ENCODE data around the gene RALGDS.
"Not testable (repeated sequence)": the region's sequence is repeated elsewhere in the genome, so short reads cannot be mapped to it uniquely, and the experiment has no call there.

Gene RALGDS

GRCh38 chr9:133088756-133089155, 32.3 kb downstream of the RALGDS start:
- Histone ChIP-seq H3K36me3 (ENCODE audit: control insufficient read depth, insufficient read depth, low read length) (no peaks in the 10 kb centered on the region), H3K27me3 (ENCODE audit: control insufficient read depth, insufficient read depth, low read length) (no peaks in the 10 kb centered on the region; the same call in 1 of the 2 replicates), H3K4me3 (ENCODE audit: low read depth, low read length) (no peak overlapping the region), H3K9ac (ENCODE audit: low read length) (no peak overlapping the region), H3K9me3 (ENCODE audit: control insufficient read depth, insufficient read depth, low read depth, low read length) (no peaks in the 10 kb centered on the region), H3K4me1 (ENCODE audit: control insufficient read depth, insufficient read depth, low read length) (no peaks in the 10 kb centered on the region), H3K27ac (ENCODE audit: low read depth, low read length) (no peak overlapping the region)

- H3K27me3 ChIP-seq (ENCODE audit: control insufficient read depth, insufficient read depth, low read length), result no peaks in the 10 kb centered on the region; the same call in 1 of the 2 replicates
- no peak overlapping the region for H3K27ac ChIP-seq (ENCODE audit: low read depth, low read length)
- H3K4me1 ChIP-seq (ENCODE audit: control insufficient read depth, insufficient read depth, low read length), result no peaks in the 10 kb centered on the region
- H3K36me3 ChIP-seq (ENCODE audit: control insufficient read depth, insufficient read depth, low read length), result no peaks in the 10 kb centered on the region
- H3K9me3 ChIP-seq (ENCODE audit: control insufficient read depth, insufficient read depth, low read depth, low read length), result no peaks in the 10 kb centered on the region
- H3K9ac ChIP-seq (ENCODE audit: low read length), result no peak overlapping the region
- H3K4me3 ChIP-seq (ENCODE audit: low read depth, low read length), result no peak overlapping the region
Observed at GRCh38 chr9:133088146-133088750, 32.8 kb downstream of the RALGDS start.

- no peak overlapping the region for H3K4me3 ChIP-seq (ENCODE audit: low read depth, low read length)
- no peak overlapping the region for H3K27ac ChIP-seq (ENCODE audit: low read depth, low read length)
- H3K9ac ChIP-seq (ENCODE audit: low read length), result no peak overlapping the region
- no peaks in the 10 kb centered on the region; the same call in 1 of the 2 replicates for H3K27me3 ChIP-seq (ENCODE audit: control insufficient read depth, insufficient read depth, low read length)
- no peaks in the 10 kb centered on the region for H3K9me3 ChIP-seq (ENCODE audit: control insufficient read depth, insufficient read depth, low read depth, low read length)
- H3K4me1 ChIP-seq (ENCODE audit: control insufficient read depth, insufficient read depth, low read length), result no peaks in the 10 kb centered on the region
- no peaks in the 10 kb centered on the region for H3K36me3 ChIP-seq (ENCODE audit: control insufficient read depth, insufficient read depth, low read length)
Observed at GRCh38 chr9:133087429-133088145, 33.5 kb downstream of the RALGDS start.

- H3K27ac ChIP-seq (ENCODE audit: low read depth, low read length), result no peak overlapping the region
- no peaks in the 10 kb centered on the region for H3K36me3 ChIP-seq (ENCODE audit: control insufficient read depth, insufficient read depth, low read length)
- H3K9me3 ChIP-seq (ENCODE audit: control insufficient read depth, insufficient read depth, low read depth, low read length), result no peaks in the 10 kb centered on the region
- H3K4me3 ChIP-seq (ENCODE audit: low read depth, low read length), result no peak overlapping the region
- no peaks in the 10 kb centered on the region; the same call in 1 of the 2 replicates for H3K27me3 ChIP-seq (ENCODE audit: control insufficient read depth, insufficient read depth, low read length)
- H3K4me1 ChIP-seq (ENCODE audit: control insufficient read depth, insufficient read depth, low read length), result no peaks in the 10 kb centered on the region
- no peak overlapping the region for H3K9ac ChIP-seq (ENCODE audit: low read length)
Observed at GRCh38 chr9:133086894-133087293, 34.1 kb downstream of the RALGDS start.

GRCh38 chr9:133086212-133086860, 34.7 kb downstream of the RALGDS start:
- H3K27me3 ChIP-seq (ENCODE audit: control insufficient read depth, insufficient read depth, low read length); H3K4me3 ChIP-seq (ENCODE audit: low read depth, low read length); H3K9me3 ChIP-seq (ENCODE audit: control insufficient read depth, insufficient read depth, low read depth, low read length); H3K9ac ChIP-seq (ENCODE audit: low read length); H3K27ac ChIP-seq (ENCODE audit: low read depth, low read length); H3K36me3 ChIP-seq (ENCODE audit: control insufficient read depth, insufficient read depth, low read length); H3K4me1 ChIP-seq (ENCODE audit: control insufficient read depth, insufficient read depth, low read length): not testable (repeated sequence)

GRCh38 chr9:133083688-133084087, 37.4 kb downstream of the RALGDS start:
- H3K36me3 ChIP-seq (ENCODE audit: control insufficient read depth, insufficient read depth, low read length); H3K9me3 ChIP-seq (ENCODE audit: control insufficient read depth, insufficient read depth, low read depth, low read length); H3K9ac ChIP-seq (ENCODE audit: low read length); H3K4me1 ChIP-seq (ENCODE audit: control insufficient read depth, insufficient read depth, low read length); H3K4me3 ChIP-seq (ENCODE audit: low read depth, low read length); H3K27ac ChIP-seq (ENCODE audit: low read depth, low read length); H3K27me3 ChIP-seq (ENCODE audit: control insufficient read depth, insufficient read depth, low read length): not testable (repeated sequence)

GRCh38 chr9:133081957-133082644, 38.9 kb downstream of the RALGDS start:
- H3K27ac ChIP-seq (ENCODE audit: low read depth, low read length); H3K9me3 ChIP-seq (ENCODE audit: control insufficient read depth, insufficient read depth, low read depth, low read length); H3K9ac ChIP-seq (ENCODE audit: low read length); H3K4me3 ChIP-seq (ENCODE audit: low read depth, low read length); H3K36me3 ChIP-seq (ENCODE audit: control insufficient read depth, insufficient read depth, low read length); H3K27me3 ChIP-seq (ENCODE audit: control insufficient read depth, insufficient read depth, low read length); H3K4me1 ChIP-seq (ENCODE audit: control insufficient read depth, insufficient read depth, low read length): not testable (repeated sequence)

GRCh38 chr9:133080786-133081779, 40.0 kb downstream of the RALGDS start:
- H3K9me3 ChIP-seq (ENCODE audit: control insufficient read depth, insufficient read depth, low read depth, low read length); H3K4me3 ChIP-seq (ENCODE audit: low read depth, low read length); H3K36me3 ChIP-seq (ENCODE audit: control insufficient read depth, insufficient read depth, low read length); H3K9ac ChIP-seq (ENCODE audit: low read length); H3K27ac ChIP-seq (ENCODE audit: low read depth, low read length); H3K27me3 ChIP-seq (ENCODE audit: control insufficient read depth, insufficient read depth, low read length); H3K4me1 ChIP-seq (ENCODE audit: control insufficient read depth, insufficient read depth, low read length): not testable (repeated sequence)

GRCh38 chr9:133080161-133080560, 40.9 kb downstream of the RALGDS start:
- no peak overlapping the region for H3K4me3 ChIP-seq (ENCODE audit: low read depth, low read length)
- no peaks in the 10 kb centered on the region for H3K36me3 ChIP-seq (ENCODE audit: control insufficient read depth, insufficient read depth, low read length)
- no peaks in the 10 kb centered on the region for H3K27me3 ChIP-seq (ENCODE audit: control insufficient read depth, insufficient read depth, low read length)
- no peak overlapping the region for H3K27ac ChIP-seq (ENCODE audit: low read depth, low read length)
- 0 out of 2 replicates have a peak, but pooled peaks cover 6% of the 10 kb centered on the region for H3K4me1 ChIP-seq (ENCODE audit: control insufficient read depth, insufficient read depth, low read length)
- H3K9me3 ChIP-seq (ENCODE audit: control insufficient read depth, insufficient read depth, low read depth, low read length), result no peaks in the 10 kb centered on the region
- no peak overlapping the region for H3K9ac ChIP-seq (ENCODE audit: low read length)

GRCh38 chr9:133078486-133078885, 42.6 kb downstream of the RALGDS start:
- no peaks in the 10 kb centered on the region for H3K27me3 ChIP-seq (ENCODE audit: control insufficient read depth, insufficient read depth, low read length)
- H3K36me3 ChIP-seq (ENCODE audit: control insufficient read depth, insufficient read depth, low read length), result no peaks in the 10 kb centered on the region
- no peak overlapping the region for H3K27ac ChIP-seq (ENCODE audit: low read depth, low read length)
- H3K9ac ChIP-seq (ENCODE audit: low read length), result no peak overlapping the region
- H3K4me1 ChIP-seq (ENCODE audit: control insufficient read depth, insufficient read depth, low read length), result peaks cover 6% of the 10 kb centered on the region; the same call in 1 of the 2 replicates
- H3K9me3 ChIP-seq (ENCODE audit: control insufficient read depth, insufficient read depth, low read depth, low read length), result no peaks in the 10 kb centered on the region
- H3K4me3 ChIP-seq (ENCODE audit: low read depth, low read length), result no peak overlapping the region
